Stimulated activated CD4-positive, alpha-beta T cell treated with anti-CD3 and anti-CD28 coated beads, Interleukin-15, amount 100 ng/mL, for 24 hours (primary cell): ENCODE data around the gene RYR1.

Experiments used
- DNase-seq: peaks from one replicate; pipeline ENCODE4 v3.0.0-alpha.2; 2020

Gene RYR1

GRCh38 chr19:38429055-38429810 lies 4.3 kb upstream of the RYR1 start:
- DNase-seq = peak; percentile 71

- no peak for DNase-seq
These were observed 3.7 kb upstream of the RYR1 start for GRCh38 chr19:38429811-38430156.

DNA sequence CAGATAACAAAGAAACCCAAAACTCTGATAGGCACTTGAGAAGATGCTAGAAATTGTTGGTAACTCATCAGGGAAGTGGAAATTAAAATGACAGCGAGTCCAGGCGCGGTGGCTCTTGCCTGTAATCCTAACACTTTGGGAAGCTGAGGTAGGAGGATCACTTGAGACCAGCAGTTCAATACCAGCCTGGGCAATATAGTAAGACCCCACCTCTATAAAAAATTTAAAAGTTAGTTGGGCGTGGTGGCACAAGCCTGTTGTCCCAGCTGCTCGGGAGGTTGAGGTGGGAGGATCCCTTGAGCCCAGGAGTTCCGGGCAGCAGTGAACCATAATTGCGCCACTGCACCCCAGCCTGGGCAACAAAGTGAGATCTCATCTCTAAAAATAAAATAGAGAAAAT lies 2.6 kb upstream of the RYR1 start:
- no peak for DNase-seq

DNA sequence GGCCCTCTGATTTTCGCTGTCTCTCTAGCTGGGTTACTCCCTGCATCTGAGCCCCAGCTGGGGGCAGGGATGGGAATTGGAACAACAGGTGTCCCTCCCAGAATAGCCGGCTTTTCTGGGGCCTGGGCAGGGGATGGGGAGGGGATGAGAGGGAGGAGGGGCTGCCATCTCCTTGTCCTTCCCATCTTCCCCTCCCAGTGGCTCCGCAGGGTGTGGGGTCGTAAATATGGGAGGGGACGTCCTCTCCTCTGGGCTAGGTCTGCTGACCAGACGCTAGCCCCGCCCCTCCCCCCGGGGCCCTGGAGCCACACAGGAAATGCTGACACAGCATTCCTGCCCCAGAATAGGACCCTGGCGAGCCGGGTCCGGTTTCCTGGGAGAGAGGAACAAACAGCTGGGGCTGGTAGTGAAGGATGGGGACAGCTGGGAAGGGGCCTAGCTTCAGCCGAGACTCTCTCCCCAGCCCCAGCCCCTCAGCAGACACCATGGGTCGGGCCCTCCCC lies 1.1 kb downstream of the RYR1 start:
- no peak for DNase-seq

GRCh38 chr19:38437295-38437694 lies 3.8 kb downstream of the RYR1 start:
- no peak for DNase-seq

DNA sequence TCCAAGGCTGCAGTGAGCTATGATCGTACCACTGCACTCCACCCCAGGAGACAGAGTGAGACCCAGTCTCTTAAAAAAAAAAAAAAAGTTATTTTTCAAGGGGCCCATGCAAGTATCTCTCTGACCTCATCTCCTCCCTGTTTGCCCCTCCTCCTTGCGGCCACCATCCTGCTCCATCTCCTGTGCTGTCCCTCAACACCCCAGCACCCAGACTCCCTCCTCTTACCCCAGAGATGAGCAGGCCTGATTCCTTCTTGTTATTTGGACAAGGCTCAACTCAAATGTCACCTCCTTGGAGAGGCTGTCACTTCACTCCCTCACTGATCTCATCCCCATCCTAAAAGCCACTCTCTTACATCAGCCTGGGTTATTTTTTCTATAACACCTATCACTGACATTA lies 4.4 kb downstream of the RYR1 start:
- DNase-seq = no peak

DNA sequence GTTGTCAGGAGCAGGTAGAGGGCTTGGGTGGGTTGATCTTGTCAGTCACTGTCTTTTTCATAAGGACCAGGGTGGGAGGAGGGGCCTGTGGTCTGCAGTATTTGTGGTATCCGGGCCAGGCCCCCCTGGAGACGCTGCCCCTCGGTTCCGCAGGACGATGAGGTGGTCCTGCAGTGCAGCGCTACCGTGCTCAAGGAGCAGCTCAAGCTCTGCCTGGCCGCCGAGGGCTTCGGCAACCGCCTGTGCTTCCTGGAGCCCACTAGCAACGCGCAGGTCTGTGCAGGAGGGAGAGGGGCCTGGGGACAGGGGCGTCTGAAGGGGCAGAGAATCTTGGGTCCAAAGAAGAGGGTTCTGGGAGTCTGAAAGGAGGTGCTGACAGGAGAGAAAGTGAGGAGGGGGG lies 7.1 kb downstream of the RYR1 start:
- no peak for DNase-seq

- no peak for DNase-seq
These were observed 8.3 kb downstream of the RYR1 start for GRCh38 chr19:38441657-38442348.

DNA sequence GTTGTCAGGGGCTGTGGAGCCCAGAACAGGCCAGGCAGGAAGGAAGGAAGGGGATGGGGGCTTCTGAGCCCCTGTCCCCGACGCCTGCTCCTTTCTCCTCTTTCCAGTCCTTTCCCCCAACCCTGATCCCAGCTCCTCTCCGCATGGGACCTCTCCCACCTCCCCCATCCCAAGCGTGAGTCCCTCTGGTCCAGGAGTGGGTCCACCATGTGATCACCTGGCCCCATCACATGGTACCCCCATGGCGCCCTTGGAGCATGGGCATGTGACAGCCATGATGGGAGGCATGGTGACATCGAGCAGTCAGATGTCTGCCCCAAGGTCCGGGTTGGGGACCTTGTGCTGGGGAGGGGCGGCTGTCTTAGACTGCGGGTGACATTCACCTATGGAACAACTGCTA lies 9.2 kb downstream of the RYR1 start:
- no peak for DNase-seq

- DNase-seq = no peak
These were observed 10.0 kb downstream of the RYR1 start for GRCh38 chr19:38443458-38443999.

DNA sequence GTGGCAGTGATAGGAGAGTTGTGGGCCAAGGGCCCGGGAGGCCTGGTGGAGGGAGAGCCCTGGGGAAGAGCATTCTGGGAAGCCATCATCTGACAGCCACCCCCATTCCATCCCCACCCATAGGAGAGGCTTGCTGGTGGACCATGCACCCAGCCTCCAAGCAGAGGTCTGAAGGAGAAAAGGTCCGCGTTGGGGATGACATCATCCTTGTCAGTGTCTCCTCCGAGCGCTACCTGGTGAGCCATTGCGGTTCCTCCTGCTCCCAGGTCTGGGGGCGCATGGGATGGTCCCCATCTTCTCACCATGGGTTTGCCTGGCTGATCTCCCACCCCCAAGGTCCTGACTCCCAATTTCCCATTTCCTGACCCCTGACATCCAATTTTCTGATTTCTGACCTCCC lies 10.5 kb downstream of the RYR1 start:
- no peak for DNase-seq

- no peak for DNase-seq
These were observed 11.9 kb downstream of the RYR1 start for GRCh38 chr19:38445362-38445761.

- DNase-seq = no peak
These were observed 14.7 kb downstream of the RYR1 start for GRCh38 chr19:38448225-38448624.

DNA sequence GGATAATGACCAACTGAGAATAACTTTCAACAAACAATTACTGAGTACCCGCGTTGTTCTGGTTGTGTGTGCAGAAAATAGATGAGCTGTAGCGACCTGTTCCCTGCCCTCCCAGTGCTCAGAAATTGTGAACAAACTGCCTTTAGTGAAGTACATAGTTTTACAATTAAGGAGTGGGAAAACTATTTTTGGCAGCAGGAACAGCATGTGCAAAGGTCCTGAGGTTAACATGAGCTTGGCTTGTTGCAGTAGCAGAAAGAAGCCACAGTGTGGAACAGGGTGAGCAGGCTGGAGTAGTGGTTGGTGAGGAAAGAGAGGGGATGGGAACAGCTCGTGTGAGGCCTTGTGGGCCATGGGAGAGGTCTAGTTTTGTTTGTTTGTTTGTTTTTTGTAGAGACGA lies 16.0 kb downstream of the RYR1 start:
- no peak for DNase-seq

DNA sequence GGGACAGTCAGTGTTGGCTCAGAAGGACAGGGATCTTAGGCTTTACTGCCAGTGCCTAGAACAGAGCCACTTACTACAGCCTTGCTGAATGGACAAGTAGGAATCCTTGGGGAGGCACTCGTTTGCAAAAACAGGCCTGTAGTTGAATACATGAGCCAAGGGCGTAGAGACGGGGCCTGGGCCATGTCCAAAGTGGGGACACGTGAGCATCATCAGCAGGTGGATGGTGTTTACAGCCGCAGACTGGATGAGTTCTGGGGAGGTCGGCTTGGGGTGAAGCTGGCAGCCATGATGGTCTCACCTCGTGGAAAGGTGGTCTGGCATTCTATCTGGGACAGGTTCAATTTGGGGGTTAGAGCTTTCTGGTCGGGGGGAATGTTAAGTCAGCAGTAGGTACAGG lies 17.5 kb downstream of the RYR1 start:
- DNase-seq = no peak

- DNase-seq = no peak
These were observed 18.1 kb downstream of the RYR1 start for GRCh38 chr19:38451629-38452028.

- DNase-seq = peak; percentile 48
These were observed 19.2 kb downstream of the RYR1 start for GRCh38 chr19:38452430-38453366.

DNA sequence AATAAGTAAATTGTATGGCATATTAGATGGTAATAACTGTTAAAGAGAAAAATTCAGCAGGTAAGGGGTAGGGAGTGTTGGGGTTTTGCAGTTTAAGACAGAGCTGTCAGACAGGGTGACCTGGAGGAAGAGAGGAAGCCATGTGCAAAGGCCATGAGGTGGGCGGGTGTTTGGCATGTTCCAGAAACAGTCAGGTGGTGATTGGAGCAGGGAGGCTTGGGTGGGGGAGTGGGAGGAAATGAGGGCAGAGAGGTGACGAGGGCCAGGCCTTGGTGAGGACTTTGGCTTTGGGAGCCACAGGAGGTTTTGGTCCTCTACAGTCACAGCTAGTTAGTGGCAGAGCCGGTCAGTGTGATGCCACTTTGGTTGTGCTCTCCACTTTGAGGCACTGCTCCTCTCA lies 20.1 kb downstream of the RYR1 start:
- no peak for DNase-seq

DNA sequence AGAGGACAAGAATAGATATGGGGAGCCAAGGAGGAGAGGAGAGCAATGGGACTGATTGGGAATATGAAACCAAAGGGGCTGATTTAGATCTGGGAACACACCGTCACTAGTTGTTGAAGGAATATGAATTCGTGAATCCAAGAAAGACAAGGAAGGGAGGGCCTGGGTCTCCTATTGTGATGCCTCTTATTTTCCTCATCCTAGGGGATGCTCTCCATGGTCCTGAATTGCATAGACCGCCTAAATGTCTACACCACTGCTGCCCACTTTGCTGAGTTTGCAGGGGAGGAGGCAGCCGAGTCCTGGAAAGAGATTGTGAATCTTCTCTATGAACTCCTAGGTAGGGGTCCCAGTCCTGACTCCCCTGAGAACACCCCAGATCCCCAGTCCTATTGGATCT lies 21.5 kb downstream of the RYR1 start:
- no peak for DNase-seq

- no peak for DNase-seq
These were observed 23.7 kb downstream of the RYR1 start for GRCh38 chr19:38457202-38457601.

DNA sequence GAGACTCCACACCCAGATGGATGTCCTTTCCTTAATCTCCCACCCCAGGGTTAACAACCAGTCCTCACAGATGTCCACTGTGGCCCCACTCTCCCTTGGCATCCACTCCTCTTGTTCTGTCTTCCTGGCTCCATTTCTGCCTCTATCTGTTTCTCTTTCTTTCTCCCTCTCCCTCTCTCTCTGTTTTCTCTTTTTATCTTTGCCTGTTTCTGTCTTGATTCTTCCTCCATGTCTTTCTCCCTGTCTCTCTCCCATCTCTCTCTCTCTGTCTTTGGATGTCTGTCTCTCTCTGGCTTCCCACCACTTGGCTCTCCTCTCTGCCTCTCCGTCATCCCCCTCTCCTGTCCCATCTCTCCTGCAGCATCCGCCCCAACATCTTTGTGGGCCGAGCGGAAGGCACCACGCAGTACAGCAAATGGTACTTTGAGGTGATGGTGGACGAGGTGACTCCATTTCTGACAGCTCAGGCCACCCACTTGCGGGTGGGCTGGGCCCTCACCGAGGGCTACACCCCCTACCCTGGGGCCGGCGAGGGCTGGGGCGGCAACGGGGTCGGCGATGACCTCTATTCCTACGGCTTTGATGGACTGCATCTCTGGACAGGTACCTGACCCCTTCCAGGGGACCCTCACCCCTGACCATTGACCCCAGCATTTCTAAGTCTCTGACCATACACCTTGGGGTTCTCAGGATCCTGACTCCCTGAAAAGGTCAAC lies 24.4 kb downstream of the RYR1 start:
- no peak for DNase-seq

DNA sequence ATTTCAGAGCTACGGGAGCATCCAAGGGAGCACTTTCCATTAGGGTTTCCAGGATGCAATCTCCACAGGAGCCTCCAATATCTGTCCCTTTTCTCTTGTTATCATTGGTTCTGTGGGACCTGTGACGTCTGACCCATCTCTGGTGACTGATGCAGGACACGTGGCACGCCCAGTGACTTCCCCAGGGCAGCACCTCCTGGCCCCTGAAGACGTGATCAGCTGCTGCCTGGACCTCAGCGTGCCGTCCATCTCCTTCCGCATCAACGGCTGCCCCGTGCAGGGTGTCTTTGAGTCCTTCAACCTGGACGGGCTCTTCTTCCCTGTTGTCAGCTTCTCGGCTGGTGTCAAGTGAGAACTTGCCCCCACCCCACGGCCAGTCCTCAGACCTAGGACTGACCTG lies 25.5 kb downstream of the RYR1 start:
- no peak for DNase-seq

GRCh38 chr19:38463365-38463764 lies 29.9 kb downstream of the RYR1 start:
- no peak for DNase-seq
